HG03095 (cell line): ENCODE measurements around the gene TSPAN1.
A peak's percentile ranks its signal among the peaks of the same experiment; 100 is the strongest.

ENCODE experiments used
- ATAC-seq: cut with Tn5 transposase; IDR thresholded peaks from one replicate; pipeline ENCODE4 v1.9.1; 2021; ENCODE audit warnings: moderate library complexity; ENCODE audit not compliant: unreplicated experiment

The TSPAN1 gene

GRCh38 chr1:46174448-46175231 is at the start of gene TSPAN1:
Gene TSPAN1 (plus strand): TSS chr1:46175087. CDS start chr1:46181108, 6,021 bp downstream.
- ATAC-seq, result no peak

DNA sequence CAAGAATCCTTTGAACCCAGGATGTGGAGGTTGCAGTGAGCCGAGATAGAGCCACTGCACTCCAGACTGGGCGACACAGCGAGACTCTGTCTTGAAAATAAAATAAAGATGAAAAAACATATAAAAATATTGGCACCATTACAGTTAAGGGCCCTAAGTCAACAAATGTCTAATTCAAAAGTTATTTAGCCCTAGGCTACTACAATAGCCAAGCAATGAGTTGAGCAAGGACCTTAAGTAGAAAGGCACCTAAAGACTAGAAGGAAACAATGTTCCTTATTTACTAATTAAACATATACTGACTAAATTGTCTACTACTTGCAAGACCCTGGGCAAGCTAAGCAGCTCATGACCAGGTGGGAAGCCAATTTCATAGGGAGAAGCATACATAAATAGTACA is 46.5 kb upstream of the TSPAN1 start:
- ATAC-seq, result no peak

- ATAC-seq, result no peak
Measured at GRCh38 chr1:46130121-46130520, 44.8 kb upstream of the TSPAN1 start.

GRCh38 chr1:46130606-46131005 is 44.3 kb upstream of the TSPAN1 start:
- no peak for ATAC-seq

GRCh38 chr1:46131093-46131492 is 43.8 kb upstream of the TSPAN1 start:
- ATAC-seq, result no peak

DNA sequence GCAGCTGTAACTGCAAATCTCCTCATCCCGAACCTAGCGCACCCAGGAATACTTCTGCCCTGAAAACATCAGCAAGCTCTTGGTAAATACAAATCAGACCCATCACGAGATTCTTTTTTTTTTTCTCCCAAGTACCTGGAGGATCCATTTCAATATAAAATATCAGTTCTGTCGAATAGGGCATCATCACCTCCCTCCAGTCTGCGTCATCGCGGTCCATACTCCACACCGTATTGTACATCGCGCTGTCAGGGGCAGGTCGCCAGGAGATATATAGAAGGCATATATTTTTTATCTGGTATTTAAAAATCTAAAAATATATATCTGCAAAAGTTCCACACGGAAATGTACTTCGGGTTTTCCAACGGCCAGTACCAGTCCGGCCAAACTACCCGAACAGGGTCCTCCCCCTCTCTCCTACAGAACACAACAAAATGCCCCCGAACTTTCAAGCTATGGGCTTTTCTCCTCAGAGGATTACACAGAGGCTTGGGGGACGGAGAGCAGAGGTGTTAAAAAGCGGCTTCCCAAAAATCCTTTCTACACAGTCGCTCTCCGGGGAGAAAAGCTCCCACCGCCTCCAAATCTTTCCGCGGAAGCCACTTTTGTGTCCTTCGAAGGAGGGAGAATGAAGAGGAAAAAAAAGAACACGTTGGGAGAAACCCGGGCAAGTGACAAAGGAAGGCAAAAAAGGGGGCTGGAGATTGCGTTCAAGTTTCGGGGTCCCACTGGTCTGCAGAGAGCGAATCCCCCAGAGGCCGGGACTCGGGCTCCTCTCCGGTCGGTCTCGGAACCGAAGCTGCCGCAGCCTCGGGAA is 43.0 kb upstream of the TSPAN1 start:
- ATAC-seq, result no peak

DNA sequence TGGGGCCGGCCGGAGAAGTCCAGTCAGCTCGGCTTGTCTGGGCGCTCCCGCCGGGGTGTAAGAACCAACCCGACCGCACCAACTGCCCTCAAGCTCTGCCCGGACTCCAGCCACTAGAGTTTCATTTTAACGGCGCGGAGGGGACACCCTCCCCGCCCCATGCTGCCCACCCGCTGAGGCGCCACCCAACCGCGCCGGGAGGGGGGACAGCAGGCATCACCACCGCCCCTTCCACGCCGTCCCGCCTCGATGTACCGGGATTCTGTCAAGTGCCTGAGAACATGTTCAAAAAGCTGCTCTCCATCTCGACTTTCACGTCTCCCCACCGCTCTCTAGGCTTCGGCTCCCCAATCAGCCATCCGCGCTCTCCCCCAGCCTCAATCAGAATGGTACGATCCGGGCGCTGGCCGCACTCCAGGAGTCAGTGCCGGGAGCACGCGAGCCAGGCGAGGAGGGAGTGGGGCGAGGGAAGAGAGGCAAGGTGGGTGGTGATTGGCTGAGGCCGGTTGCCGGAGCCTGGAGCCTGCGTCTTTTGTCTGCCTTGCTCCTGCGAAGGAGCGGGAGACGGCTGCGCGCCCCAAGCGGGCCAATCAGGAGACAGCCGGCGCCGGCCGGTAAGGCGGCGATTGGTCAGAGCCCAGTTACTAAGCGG is 42.2 kb upstream of the TSPAN1 start, which contains the start of gene PIK3R3:
PIK3R3 (minus strand) TSS at position 101 of the 652 bp plus-strand sequence. CDS start 677 bp downstream, outside the sequence.
- peak; percentile 85 for ATAC-seq

GRCh38 chr1:46133181-46133658 is 41.7 kb upstream of the TSPAN1 start:
- peak; percentile 50 for ATAC-seq

DNA sequence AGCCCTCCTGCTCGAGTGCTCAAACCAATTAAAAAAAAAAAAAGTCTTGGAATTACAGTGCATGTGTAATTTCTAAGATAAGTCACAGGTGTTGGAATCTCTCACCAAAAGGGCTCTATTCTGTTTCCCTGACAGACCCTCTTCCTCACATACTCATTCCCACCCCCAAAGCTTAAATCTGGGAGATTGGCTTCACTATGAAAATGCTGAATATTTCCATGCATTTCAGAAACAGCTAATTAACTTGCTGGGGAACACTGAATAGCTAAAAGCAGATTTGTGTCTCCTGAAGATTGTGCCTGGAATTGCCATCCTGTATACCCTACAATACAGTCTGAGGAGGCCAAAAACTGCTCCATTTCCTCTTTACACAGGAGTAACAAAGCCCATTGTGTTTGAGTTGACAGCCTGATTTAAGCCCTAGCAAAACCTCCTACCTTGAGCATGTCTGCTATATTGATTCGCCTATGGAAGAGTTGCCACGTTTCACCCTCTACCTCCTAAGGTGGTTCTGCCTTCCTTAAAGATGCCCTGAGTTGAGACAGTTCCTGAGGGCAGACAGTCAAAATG is 41.0 kb upstream of the TSPAN1 start:
- ATAC-seq, result no peak

GRCh38 chr1:46134660-46135331 is 40.1 kb upstream of the TSPAN1 start:
- no peak for ATAC-seq

DNA sequence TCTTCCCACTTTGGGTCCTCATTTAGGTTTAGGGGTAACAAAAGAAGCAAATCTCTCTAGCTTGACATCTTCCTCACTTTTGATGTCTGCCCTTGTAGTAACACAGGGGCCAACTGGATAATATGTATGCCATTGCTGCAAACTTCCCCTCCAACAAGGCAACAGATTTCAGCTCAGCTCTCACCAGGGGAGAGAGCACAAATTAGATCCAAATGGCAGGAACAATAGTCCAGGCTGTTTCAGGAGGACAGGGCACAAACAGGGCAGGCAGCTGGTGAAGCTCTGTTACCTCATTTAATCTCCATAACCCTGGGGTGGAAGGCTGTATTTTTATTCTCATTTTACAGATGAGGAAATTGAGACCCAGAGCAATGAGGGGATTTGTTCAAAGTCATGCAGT is 38.2 kb upstream of the TSPAN1 start:
- ATAC-seq, result no peak

DNA sequence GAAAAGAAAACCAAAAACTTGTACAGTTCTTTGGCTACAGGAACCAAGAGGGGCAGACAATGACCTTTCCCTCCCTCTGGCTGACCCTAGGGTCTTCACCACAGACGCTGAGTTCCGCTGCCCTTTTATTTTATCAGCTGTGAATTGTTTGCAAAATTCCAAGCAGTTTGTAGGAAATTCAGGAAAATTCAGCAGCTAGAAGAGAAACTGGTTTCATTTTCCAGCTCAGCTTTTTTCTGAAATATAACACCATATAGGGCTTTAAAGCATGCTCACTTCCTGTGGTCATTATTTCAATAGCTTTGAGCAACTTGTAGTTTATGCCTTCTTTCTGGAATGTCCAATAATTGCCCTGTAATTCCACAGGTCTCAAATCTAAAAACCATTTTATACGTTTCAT is 37.0 kb upstream of the TSPAN1 start:
- ATAC-seq, result no peak

- ATAC-seq, result no peak
Measured at GRCh38 chr1:46148318-46148717, 26.6 kb upstream of the TSPAN1 start.

DNA sequence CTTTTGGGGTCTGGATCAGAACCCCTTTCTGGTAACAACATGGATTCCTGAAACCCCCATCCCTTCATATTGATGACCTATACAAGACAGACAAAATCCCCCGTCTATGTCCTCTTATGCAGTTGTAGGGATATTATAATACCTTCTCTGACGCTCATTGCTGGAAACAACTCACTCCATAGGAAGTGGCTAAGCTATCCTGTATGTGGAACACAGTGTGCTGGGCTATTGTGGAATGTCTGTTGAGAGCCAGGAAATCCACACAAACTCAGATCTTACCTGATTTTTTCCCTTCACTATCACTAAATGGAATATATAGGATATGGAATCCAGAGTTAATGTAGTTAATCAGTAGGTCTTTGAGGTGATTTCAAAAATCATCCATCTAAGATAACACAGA is 24.8 kb upstream of the TSPAN1 start:
- ATAC-seq, result no peak

DNA sequence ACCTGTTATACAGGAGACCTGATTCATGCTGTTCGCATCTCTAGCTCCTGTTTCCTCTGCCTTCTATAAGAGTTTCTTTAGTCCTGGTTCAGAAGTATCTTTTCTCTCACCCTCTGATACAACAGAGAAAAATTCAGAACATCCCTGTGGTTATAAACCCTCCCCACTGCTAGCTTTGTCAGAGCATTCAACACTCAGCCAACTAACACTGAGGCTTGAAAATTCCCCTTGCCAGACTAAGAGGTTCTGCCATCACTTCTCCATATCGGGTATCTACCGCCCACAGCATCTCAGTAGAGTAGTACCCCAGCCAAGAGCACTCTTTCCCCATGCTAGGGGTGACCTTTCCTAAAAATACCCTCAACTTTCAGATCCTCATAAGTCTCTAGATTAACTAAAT is 22.9 kb upstream of the TSPAN1 start:
- ATAC-seq, result no peak

- ATAC-seq, result no peak
Measured at GRCh38 chr1:46153228-46153627, 21.7 kb upstream of the TSPAN1 start.

GRCh38 chr1:46153732-46154131 is 21.2 kb upstream of the TSPAN1 start:
- no peak for ATAC-seq

- ATAC-seq, result no peak
Measured at GRCh38 chr1:46157916-46158311, 17.0 kb upstream of the TSPAN1 start.

DNA sequence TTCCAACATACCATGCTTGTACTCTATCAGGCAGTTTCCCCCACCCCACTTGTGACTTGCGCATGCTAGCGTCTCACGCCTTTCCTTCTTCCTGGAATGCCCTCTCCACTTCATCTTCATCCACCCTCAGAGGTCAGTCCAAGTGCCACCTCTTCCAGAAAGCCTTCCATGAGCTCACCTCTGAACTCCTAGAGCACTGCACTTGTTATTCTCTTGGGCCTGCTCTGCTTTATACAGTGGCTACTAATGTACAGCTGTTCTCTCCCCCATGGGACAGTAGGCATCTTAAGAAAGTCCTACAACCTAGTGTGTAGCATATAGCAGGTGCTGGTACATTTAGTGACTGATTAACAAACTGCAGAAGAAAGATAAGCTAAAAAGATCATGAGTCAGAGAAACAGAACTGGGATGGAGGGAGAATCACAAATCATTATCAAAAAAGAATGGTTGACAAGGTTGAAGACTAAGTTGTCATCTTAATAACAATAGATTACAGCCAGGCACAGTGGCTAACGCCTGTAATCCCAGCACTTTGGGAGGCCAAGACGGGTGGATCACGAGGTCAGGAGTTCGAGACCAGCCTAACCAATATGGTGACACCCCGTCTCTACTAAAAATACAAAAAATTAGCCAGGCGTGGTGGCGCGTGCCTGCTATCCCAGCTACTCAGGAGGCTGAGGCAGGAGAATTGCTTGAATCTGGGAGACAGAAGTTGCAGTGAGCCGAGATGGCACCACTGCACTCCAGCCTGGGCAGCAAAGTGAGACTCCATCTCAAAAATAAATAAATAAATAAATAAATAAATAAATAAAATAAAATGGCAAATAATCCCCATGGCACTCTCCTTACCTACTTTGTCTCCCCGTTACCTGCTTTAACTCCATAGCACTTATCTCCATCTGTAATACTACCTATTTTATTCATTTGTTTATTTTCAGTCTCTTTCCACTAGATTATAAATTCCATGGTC is 16.3 kb upstream of the TSPAN1 start:
- peak; percentile 74 for ATAC-seq
